ENCODE data around the gene NBPF9.
A peak's percentile ranks its signal among the peaks of the same experiment; 100 is the strongest.
"Not testable (repeated sequence)": the region's sequence is repeated elsewhere in the genome, so short reads cannot be mapped to it uniquely, and the experiment has no call there.

The NBPF9 gene

GRCh38 chr1:149103109-149104081 is at the start of gene NBPF9:
TSS of gene NBPF9 (minus strand) at chr1:149103551. CDS start at chr1:149082139, 21,412 bp downstream.
- peak; percentile 2 for DNase-seq

- DNase-seq = not testable (repeated sequence)
Observed at GRCh38 chr1:149149909-149150308, 46.6 kb upstream of the NBPF9 start.

- DNase-seq = not testable (repeated sequence)
Observed at GRCh38 chr1:149137585-149137984, 34.2 kb upstream of the NBPF9 start.

- DNase-seq = not testable (repeated sequence)
Observed at GRCh38 chr1:149130938-149131337, 27.6 kb upstream of the NBPF9 start.

GRCh38 chr1:149129245-149129644 is 25.9 kb upstream of the NBPF9 start:
- not testable (repeated sequence) for DNase-seq

GRCh38 chr1:149126555-149127145 is 23.3 kb upstream of the NBPF9 start:
- DNase-seq = not testable (repeated sequence)

GRCh38 chr1:149123948-149124926 is 20.9 kb upstream of the NBPF9 start:
- DNase-seq = not testable (repeated sequence)

- DNase-seq = not testable (repeated sequence)
Observed at GRCh38 chr1:149112828-149113227, 9.5 kb upstream of the NBPF9 start.

- not testable (repeated sequence) for DNase-seq
Observed at GRCh38 chr1:149110343-149110742, 7.0 kb upstream of the NBPF9 start.

- DNase-seq = not testable (repeated sequence)
Observed at GRCh38 chr1:149102574-149102973, 777 bp downstream of the NBPF9 start.

GRCh38 chr1:149098276-149098675 is 5.1 kb downstream of the NBPF9 start:
- DNase-seq = not testable (repeated sequence)

GRCh38 chr1:149093155-149093554 is 10.2 kb downstream of the NBPF9 start:
- not testable (repeated sequence) for DNase-seq

GRCh38 chr1:149075505-149076127 is 27.7 kb downstream of the NBPF9 start:
- not testable (repeated sequence) for DNase-seq

- DNase-seq = not testable (repeated sequence)
Observed at GRCh38 chr1:149064611-149065010, 38.7 kb downstream of the NBPF9 start.

GRCh38 chr1:149043056-149043455 is 60.3 kb downstream of the NBPF9 start:
- not testable (repeated sequence) for DNase-seq

GRCh38 chr1:149033916-149034315 is 69.4 kb downstream of the NBPF9 start:
- not testable (repeated sequence) for DNase-seq

- not testable (repeated sequence) for DNase-seq
Observed at GRCh38 chr1:149024327-149024726, 79.0 kb downstream of the NBPF9 start.

- not testable (repeated sequence) for DNase-seq
Observed at GRCh38 chr1:149018577-149018976, 84.8 kb downstream of the NBPF9 start.

GRCh38 chr1:149016626-149017025 is 86.7 kb downstream of the NBPF9 start:
- DNase-seq = not testable (repeated sequence)

GRCh38 chr1:149015522-149015921 is 87.8 kb downstream of the NBPF9 start:
- DNase-seq = not testable (repeated sequence)

- not testable (repeated sequence) for DNase-seq
Observed at GRCh38 chr1:149013513-149013912, 89.8 kb downstream of the NBPF9 start.

GRCh38 chr1:149012599-149012998 is 90.8 kb downstream of the NBPF9 start:
- DNase-seq = not testable (repeated sequence)

All from NCI-H2171 treated with DMSO at 0.1 percent for 48 hours (cell line).